Keratinocyte (primary cell): ENCODE results near the gene DOCK1. TPM values are rescaled to one million over a fixed set of nuclear protein-coding genes. Genes with fewer than 3 reads are reported as not detected.

Experiments
- DNase-seq: peaks from one replicate; pipeline ENCODE4 v3.0.0-alpha.2; 2011; ENCODE audit warnings: low read depth, missing footprints, low spot score
- FAIRE-seq: peaks from 2 replicates; lab custom pipeline; 2011; peaks lifted over from hg19 to GRCh38; lab: Jason Lieb, UNC
- H2AFZ ChIP-seq: 2 replicates; pipeline ENCODE4 v1.6.0; 2012; ENCODE audit warnings: low read length, control low read depth, inconsistent platforms; ENCODE audit not compliant: control insufficient read depth
- H3K27ac ChIP-seq: 2 replicates; pipeline ENCODE4 v1.5.1; 2011; ENCODE audit warnings: low read length; ENCODE audit not compliant: control insufficient read depth, insufficient read depth
- H3K27me3 ChIP-seq: 3 replicates; pipeline ENCODE4 v1.6.0; 2011; ENCODE audit warnings: low read length; ENCODE audit not compliant: control insufficient read depth, insufficient read depth; ENCODE audit errors: extremely low read depth
- H3K36me3 ChIP-seq, 2 experiments: 2 replicates in 1 of 2; 3 replicates in 1 of 2; pipeline ENCODE4 v1.5.1; 2011; ENCODE audit warnings: low read length in 2 of 2, mild to moderate bottlenecking in 1 of 2; ENCODE audit not compliant: control insufficient read depth in 2 of 2, insufficient read depth in 2 of 2; ENCODE audit errors: extremely low read depth in 1 of 2
- H3K4me1 ChIP-seq: 3 replicates; pipeline ENCODE4 v1.5.1; 2011; ENCODE audit warnings: low read length; ENCODE audit not compliant: control insufficient read depth, insufficient read depth; ENCODE audit errors: extremely low read depth
- H3K4me2 ChIP-seq: 3 replicates; pipeline ENCODE4 v1.6.0; 2011; ENCODE audit warnings: low read depth, low read length; ENCODE audit not compliant: control insufficient read depth, insufficient read depth; ENCODE audit errors: extremely low read depth
- H3K4me3 ChIP-seq, 3 experiments: fragments of 200-600 bp in 1 of 3; sonication (generic) in 1 of 3; 2 replicates in 2 of 3; 3 replicates in 1 of 3; pipeline ENCODE4 v1.5.1; 2011 to 2016; ENCODE audit warnings: low read length in 3 of 3, mild to moderate bottlenecking in 3 of 3, control low read depth in 2 of 3, inconsistent platforms in 1 of 3, low read depth in 1 of 3, mixed read lengths in 1 of 3, mixed run types in 1 of 3, moderate library complexity in 1 of 3; ENCODE audit not compliant: control insufficient read depth in 2 of 3, insufficient read depth in 2 of 3; ENCODE audit errors: extremely low read depth in 1 of 3
- H3K79me2 ChIP-seq: 2 replicates; pipeline ENCODE4 v1.6.0; 2012; ENCODE audit warnings: low read length; ENCODE audit not compliant: control insufficient read depth, insufficient read depth
- H3K9ac ChIP-seq: 3 replicates; pipeline ENCODE4 v1.6.0; 2011; ENCODE audit warnings: low read length; ENCODE audit not compliant: control insufficient read depth, insufficient read depth; ENCODE audit errors: extremely low read depth
- H3K9me1 ChIP-seq: 3 replicates; pipeline ENCODE4 v1.6.0; 2011; ENCODE audit warnings: low read length; ENCODE audit not compliant: control insufficient read depth, insufficient read depth; ENCODE audit errors: extremely low read depth
- H3K9me3 ChIP-seq: 2 replicates; pipeline ENCODE4 v1.5.1; 2012; ENCODE audit warnings: low read depth, low read length; ENCODE audit not compliant: control insufficient read depth
- H4K20me1 ChIP-seq: 3 replicates; pipeline ENCODE4 v1.6.0; 2011; ENCODE audit warnings: low read length; ENCODE audit not compliant: control insufficient read depth, insufficient read depth; ENCODE audit errors: extremely low read depth
- CTCF ChIP-seq, 3 experiments: IDR thresholded peaks in 1 of 3; conservative IDR thresholded peaks in 1 of 3; optimal IDR thresholded peaks in 1 of 3; 2 replicates in 2 of 3; 3 replicates in 1 of 3; pipeline versions ENCODE3 to v1.5.1; 2011; ENCODE audit warnings: low read length in 3 of 3, mild to moderate bottlenecking in 3 of 3, moderate library complexity in 2 of 3, control low read depth in 1 of 3, inconsistent platforms in 1 of 3; ENCODE audit not compliant: insufficient read depth in 2 of 3; ENCODE audit errors: extremely low read depth in 1 of 3
- EZH2 ChIP-seq: IDR thresholded peaks from one replicate; pipeline ENCODE4 v1.6.1; 2012; ENCODE audit warnings: inconsistent platforms, mild to moderate bottlenecking, low read length, moderate library complexity
- dilution Hi-C: fragments of 300-500 bp; cut with MboI; formaldehyde crosslinking; loops from one replicate; pipeline ENCODE4 v1.7.0; 2020; ENCODE audit warnings: low sequenced_read_pairs; ENCODE audit not compliant: extremely low pct_ligation_motif_present
- polyA plus RNA-seq, 5 experiments: library from polyadenylated mRNA; depleted of rRNA in 3 of 5; stranded (reverse) in 3 of 5; stranded (forward) in 1 of 5; unstranded in 1 of 5; fragments of >200 nt; gene quantifications; 1 replicate in 1 of 5; 2 replicates in 3 of 5; 3 replicates in 1 of 5; pipeline versions ENCODE4 v1.2.1 to v1.2.3, GENCODE V29; 2011 to 2012; ENCODE audit warnings: missing spikeins in 2 of 5, low read depth in 1 of 5, low replicate concordance in 1 of 5

The DOCK1 gene
- polyA plus RNA-seq, 1 donor (not counting 4 experiments of a cell fraction or from before 2014, with no cell fraction given): 15.7 TPM

GRCh38 chr10:127354992-127355391 is 449.8 kb downstream of the DOCK1 start:
- peak in 2 of 3 experiments; percentile 37 to 43 for TF ChIP-seq CTCF (optimal IDR thresholded peaks at IDR 0.05 in 1 of 3, IDR thresholded peaks at IDR 0.05 in 1 of 3, conservative IDR thresholded peaks at IDR 0.05 in 1 of 3; ENCODE audit: extremely low read depth in 1 of 3, insufficient read depth in 2 of 3, low read length in 3 of 3)
- TF ChIP-seq EZH2: no peak
- Histone ChIP-seq H3K4me2 (no peak overlapping the region), H3K4me3 (no peak overlapping the region), H3K4me1 (no peaks in the 10 kb centered on the region), H4K20me1 (no peaks in the 10 kb centered on the region), H3K27me3 (no peaks in the 10 kb centered on the region), H3K9me3 (no peaks in the 10 kb centered on the region), H3K79me2 (no peaks in the 10 kb centered on the region), H3K27ac (no peak overlapping the region), H2AFZ (no peak overlapping the region), H3K9me1 (no peaks in the 10 kb centered on the region), H3K36me3 (peaks cover 0 to 6% of the 10 kb centered on the region in 2 experiments), H3K9ac (no peak overlapping the region)
- FAIRE-seq: no peak
- no peak for DNase-seq
- dilution Hi-C loops: no loop called here

- H3K79me2 ChIP-seq: no peaks in the 10 kb centered on the region
- no peak overlapping the region for H3K27ac ChIP-seq
- no peaks in the 10 kb centered on the region for H3K9me3 ChIP-seq
- no peak overlapping the region for H3K4me2 ChIP-seq
- no peaks in the 10 kb centered on the region for H4K20me1 ChIP-seq
- H3K36me3 ChIP-seq: peaks cover 0 to 6% of the 10 kb centered on the region in 2 experiments
- H3K9me1 ChIP-seq: no peaks in the 10 kb centered on the region
- H3K9ac ChIP-seq: no peak overlapping the region
- no peaks in the 10 kb centered on the region for H3K4me1 ChIP-seq
- no peaks in the 10 kb centered on the region for H3K27me3 ChIP-seq
- H3K4me3 ChIP-seq: no peak overlapping the region
- no peak overlapping the region for H2AFZ ChIP-seq
- FAIRE-seq (no peak), DNase-seq (no peak)
- TF ChIP-seq EZH2 (no peak), CTCF (optimal IDR thresholded peaks at IDR 0.05 in 1 of 3, IDR thresholded peaks at IDR 0.05 in 1 of 3, conservative IDR thresholded peaks at IDR 0.05 in 1 of 3; ENCODE audit: extremely low read depth in 1 of 3, insufficient read depth in 2 of 3, low read length in 3 of 3) (no peak)
- dilution Hi-C loops: no loop called here
Observed at GRCh38 chr10:127356360-127356759, 451.1 kb downstream of the DOCK1 start.
